Measurements from ENCODE around the gene CELA2A. TPM values are rescaled to one million over a fixed set of nuclear protein-coding genes. Genes with fewer than 3 reads are reported as not detected.
A peak's percentile ranks its signal among the peaks of the same experiment; 100 is the strongest.
"Not testable (repeated sequence)": the region's sequence is repeated elsewhere in the genome, so short reads cannot be mapped to it uniquely, and the experiment has no call there.

CELA2A gene
- total RNA-seq, 2 experiments from 2014 or later, result not detected

- peak overlapping the region; percentile 53 for H3K27ac Mint-ChIP-seq
- CTCF ChIA-PET, result interaction anchor here (1.8 to 10.4 kb wide), 2 partner anchors 16 to 104 kb away, joined by 4 to 203 read pairs; no protein-coding TSS in a partner anchor
- intact Hi-C loops (cut with micrococcal nuclease), result no loop called here
These were observed 29.8 kb upstream of the CELA2A start for GRCh38 chr1:15426492-15427279.

GRCh38 chr1:15427280-15427666, 29.3 kb upstream of the CELA2A start:
- Mint-ChIP-seq H3K36me3 (peaks cover 13% of the 10 kb centered on the region), H3K4me3 (no peak overlapping the region), H3K27me3 (no peaks in the 10 kb centered on the region), H3K27ac (no peak overlapping the region), H3K4me1 (ENCODE audit: low read depth) (peaks cover 4% of the 10 kb centered on the region), H3K9me3 (no peaks in the 10 kb centered on the region)
- CTCF ChIA-PET, result interaction anchor here (1.2 to 10.4 kb wide), 3 partner anchors 16 to 105 kb away, joined by 3 to 203 read pairs (median 4); no protein-coding TSS in a partner anchor
- intact Hi-C loops (cut with micrococcal nuclease), result no loop called here
- POLR2A ChIA-PET, result no interaction called here
- DNase-seq, result no peak

More at GRCh38 chr1:15426492-15427279, 29.8 kb upstream of the CELA2A start:
- Mint-ChIP-seq H3K36me3 (peaks cover 15% of the 10 kb centered on the region), H3K4me1 (ENCODE audit: low read depth) (peaks cover 4% of the 10 kb centered on the region), H3K9me3 (no peaks in the 10 kb centered on the region), H3K27me3 (no peaks in the 10 kb centered on the region), H3K4me3 (no peak overlapping the region)
- POLR2A ChIA-PET, result no interaction called here
- no peak for DNase-seq

GRCh38 chr1:15428252-15428651, 28.3 kb upstream of the CELA2A start:
- H3K27ac Mint-ChIP-seq; DNase-seq; H3K9me3 Mint-ChIP-seq; POLR2A ChIA-PET; intact Hi-C loops (cut with micrococcal nuclease); H3K4me1 Mint-ChIP-seq (ENCODE audit: low read depth); H3K4me3 Mint-ChIP-seq; H3K27me3 Mint-ChIP-seq: not testable (repeated sequence)
- peaks cover 13% of the 10 kb centered on the region for H3K36me3 Mint-ChIP-seq
- CTCF ChIA-PET, result interaction anchor here (1.2 to 10.4 kb wide), 3 partner anchors 15 to 106 kb away, joined by 3 to 203 read pairs (median 4); no protein-coding TSS in a partner anchor

- no peak for DNase-seq
- peaks cover 4% of the 10 kb centered on the region for H3K4me1 Mint-ChIP-seq (ENCODE audit: low read depth)
- H3K9me3 Mint-ChIP-seq, result no peaks in the 10 kb centered on the region
- ChIA-PET POLR2A (no interaction called here), CTCF (interaction anchor here (1.8 to 10.4 kb wide), 2 partner anchors 14 to 106 kb away, joined by 4 to 203 read pairs; no protein-coding TSS in a partner anchor)
- H3K27ac Mint-ChIP-seq, result no peak overlapping the region
- H3K4me3 Mint-ChIP-seq, result no peak overlapping the region
- intact Hi-C loops (cut with micrococcal nuclease), result no loop called here
- H3K36me3 Mint-ChIP-seq, result peaks cover 13% of the 10 kb centered on the region
- H3K27me3 Mint-ChIP-seq, result no peaks in the 10 kb centered on the region
These were observed 27.6 kb upstream of the CELA2A start for GRCh38 chr1:15428815-15429435.

- no peak overlapping the region for H3K4me3 Mint-ChIP-seq
- no peak for DNase-seq
- intact Hi-C loops (cut with micrococcal nuclease), result loop anchor here (10.0 kb wide), 1 partner anchor 305 kb away; no protein-coding TSS in a partner anchor
These were observed 26.8 kb upstream of the CELA2A start for GRCh38 chr1:15429701-15430149.

GRCh38 chr1:15430787-15431570, 25.6 kb upstream of the CELA2A start:
- POLR2A ChIA-PET, result interaction anchor here (1.4 kb wide), 1 partner anchor 108 kb away, joined by 5 read pairs; no protein-coding TSS in a partner anchor
- Mint-ChIP-seq H3K9me3 (no peaks in the 10 kb centered on the region), H3K4me1 (ENCODE audit: low read depth) (peaks cover 4% of the 10 kb centered on the region), H3K4me3 (no peak overlapping the region), H3K36me3 (peaks cover 13% of the 10 kb centered on the region), H3K27ac (no peak overlapping the region), H3K27me3 (no peaks in the 10 kb centered on the region)
- CTCF ChIA-PET, result interaction anchor here (1.0 to 10.4 kb wide), 18 partner anchors 10 to 303 kb away, joined by 3 to 203 read pairs (median 4); no protein-coding TSS in a partner anchor
- peak; percentile 81 for DNase-seq
- intact Hi-C loops (cut with micrococcal nuclease), result loop anchor here (1.0 to 10.0 kb wide), 2 partner anchors 108 to 306 kb away; no protein-coding TSS in a partner anchor

More at GRCh38 chr1:15429701-15430149, 26.8 kb upstream of the CELA2A start:
- Mint-ChIP-seq H3K36me3 (peaks cover 13% of the 10 kb centered on the region), H3K27me3 (no peaks in the 10 kb centered on the region), H3K9me3 (no peaks in the 10 kb centered on the region), H3K27ac (no peak overlapping the region), H3K4me1 (ENCODE audit: low read depth) (peaks cover 4% of the 10 kb centered on the region)
- ChIA-PET CTCF (interaction anchor here (10.4 kb wide), 1 partner anchor 107 kb away, joined by 203 read pairs; no protein-coding TSS in a partner anchor), POLR2A (no interaction called here)

- intact Hi-C loops (cut with micrococcal nuclease), result loop anchor here (1.0 to 10.0 kb wide), 2 partner anchors 108 to 307 kb away; no protein-coding TSS in a partner anchor
- no peak overlapping the region for H3K4me3 Mint-ChIP-seq
These were observed 25.0 kb upstream of the CELA2A start for GRCh38 chr1:15431571-15431948.

GRCh38 chr1:15432324-15432723, 24.2 kb upstream of the CELA2A start:
- no peaks in the 10 kb centered on the region for H3K4me1 Mint-ChIP-seq (ENCODE audit: low read depth)
- peaks cover 6% of the 10 kb centered on the region for H3K36me3 Mint-ChIP-seq
- no peak for DNase-seq
- H3K27ac Mint-ChIP-seq, result no peak overlapping the region
- no peak overlapping the region for H3K4me3 Mint-ChIP-seq
- ChIA-PET CTCF (interaction anchor here (0.7 to 10.4 kb wide), 14 partner anchors 9 to 304 kb away, joined by 3 to 203 read pairs (median 4); no protein-coding TSS in a partner anchor), POLR2A (interaction anchor here (0.9 to 1.4 kb wide), 2 partner anchors 20 to 109 kb away, joined by 3 to 5 read pairs; no protein-coding TSS in a partner anchor)
- no peaks in the 10 kb centered on the region for H3K9me3 Mint-ChIP-seq
- intact Hi-C loops (cut with micrococcal nuclease), result loop anchor here (10.0 kb wide), 1 partner anchor 308 kb away; no protein-coding TSS in a partner anchor
- no peaks in the 10 kb centered on the region for H3K27me3 Mint-ChIP-seq

More at GRCh38 chr1:15431571-15431948, 25.0 kb upstream of the CELA2A start:
- Mint-ChIP-seq H3K36me3 (peaks cover 8% of the 10 kb centered on the region), H3K27me3 (no peaks in the 10 kb centered on the region), H3K4me1 (ENCODE audit: low read depth) (no peaks in the 10 kb centered on the region), H3K27ac (no peak overlapping the region), H3K9me3 (no peaks in the 10 kb centered on the region)
- DNase-seq, result no peak
- POLR2A ChIA-PET, result interaction anchor here (0.9 to 1.4 kb wide), 2 partner anchors 20 to 108 kb away, joined by 3 to 5 read pairs; no protein-coding TSS in a partner anchor
- CTCF ChIA-PET, result interaction anchor here (0.5 to 10.4 kb wide), 23 partner anchors 10 to 361 kb away, joined by 3 to 203 read pairs (median 4); no protein-coding TSS in a partner anchor

- no peaks in the 10 kb centered on the region for H3K4me1 Mint-ChIP-seq (ENCODE audit: low read depth)
- no peaks in the 10 kb centered on the region for H3K9me3 Mint-ChIP-seq
- ChIA-PET CTCF (interaction anchor here (0.8 to 10.4 kb wide), 2 partner anchors 111 to 128 kb away, joined by 3 to 203 read pairs; no protein-coding TSS in a partner anchor), POLR2A (interaction anchor here (1.2 kb wide), 1 partner anchor 21 kb away, joined by 4 read pairs; no protein-coding TSS in a partner anchor)
- intact Hi-C loops (cut with micrococcal nuclease), result loop anchor here (10.0 kb wide), 1 partner anchor 309 kb away; no protein-coding TSS in a partner anchor
- no peaks in the 10 kb centered on the region for H3K27me3 Mint-ChIP-seq
- no peak for DNase-seq
- no peak overlapping the region for H3K27ac Mint-ChIP-seq
- H3K4me3 Mint-ChIP-seq, result no peak overlapping the region
- peaks cover 2% of the 10 kb centered on the region for H3K36me3 Mint-ChIP-seq
These were observed 23.1 kb upstream of the CELA2A start for GRCh38 chr1:15433471-15433870.

GRCh38 chr1:15434739-15435138, 21.8 kb upstream of the CELA2A start:
- DNase-seq; H3K9me3 Mint-ChIP-seq; H3K27me3 Mint-ChIP-seq; H3K36me3 Mint-ChIP-seq; H3K4me3 Mint-ChIP-seq; H3K27ac Mint-ChIP-seq; POLR2A ChIA-PET; H3K4me1 Mint-ChIP-seq (ENCODE audit: low read depth): not testable (repeated sequence)
- CTCF ChIA-PET, result interaction anchor here (10.4 kb wide), 1 partner anchor 112 kb away, joined by 203 read pairs; no protein-coding TSS in a partner anchor
- intact Hi-C loops (cut with micrococcal nuclease), result loop anchor here (10.0 kb wide), 1 partner anchor 310 kb away; no protein-coding TSS in a partner anchor

All from activated CD4-positive, alpha-beta memory T cell treated with anti-CD3 and anti-CD28 coated beads for 36 hours (primary cell).